ENCODE measurements around the gene PLAC8. TPM values are rescaled to one million over a fixed set of nuclear protein-coding genes. Genes with fewer than 3 reads are reported as not detected.

The PLAC8 gene
- total and polyA plus RNA-seq, 2 of the 13 experiments (the other 11 are each of a cell fraction or from before 2014, with no cell fraction given) = 3.0 to 174 TPM

DNA sequence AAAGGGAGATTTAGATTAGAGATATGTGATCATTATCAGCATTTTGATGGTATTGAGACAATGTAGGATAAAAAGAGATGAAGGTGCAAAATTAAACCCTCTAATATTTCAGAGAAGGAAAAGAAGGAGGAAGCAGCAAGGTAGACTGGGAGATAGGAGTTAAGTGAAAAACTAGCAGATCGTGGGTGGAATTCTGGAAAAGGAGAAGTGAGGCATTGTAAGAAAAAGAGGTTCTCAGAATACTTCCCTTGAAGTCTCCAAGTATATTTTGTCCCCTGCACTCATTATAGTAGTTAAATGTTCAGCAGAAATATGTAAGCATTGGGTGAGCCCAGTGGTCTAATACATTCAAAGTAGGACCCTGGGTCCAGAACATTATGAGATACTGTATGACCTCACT, 49.3 kb downstream of the PLAC8 start (continued):
- TF ChIP-seq ZNF552 (CRISPR knock-in tag; IDR thresholded peaks at IDR 0.05; ENCODE audit: borderline replicate concordance) (no peak), GRHL1 (CRISPR knock-in tag; conservative IDR thresholded peaks at IDR 0.05) (no peak), ZNF136 (CRISPR knock-in tag; IDR thresholded peaks at IDR 0.05; ENCODE audit: low read depth) (no peak), ZNF430 (CRISPR knock-in tag; IDR thresholded peaks at IDR 0.05) (no peak), KMT2A (CRISPR knock-in tag; IDR thresholded peaks at IDR 0.05) (no peak), MZF1 (CRISPR knock-in tag; IDR thresholded peaks at IDR 0.05; ENCODE audit: borderline replicate concordance) (no peak), ZNF484 (CRISPR knock-in tag; IDR thresholded peaks at IDR 0.05; ENCODE audit: borderline replicate concordance, low read depth) (no peak)
- TF ChIP-seq, protein P1, sequence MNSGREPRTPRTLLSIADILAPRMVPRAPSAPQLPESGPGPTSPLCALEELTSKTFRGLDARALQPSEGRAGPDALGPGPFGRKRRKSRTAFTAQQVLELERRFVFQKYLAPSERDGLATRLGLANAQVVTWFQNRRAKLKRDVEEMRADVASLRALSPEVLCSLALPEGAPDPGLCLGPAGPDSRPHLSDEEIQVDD (CRISPR knock-in tag; IDR thresholded peaks at IDR 0.05; ENCODE audit: borderline replicate concordance) = no peak

DNA sequence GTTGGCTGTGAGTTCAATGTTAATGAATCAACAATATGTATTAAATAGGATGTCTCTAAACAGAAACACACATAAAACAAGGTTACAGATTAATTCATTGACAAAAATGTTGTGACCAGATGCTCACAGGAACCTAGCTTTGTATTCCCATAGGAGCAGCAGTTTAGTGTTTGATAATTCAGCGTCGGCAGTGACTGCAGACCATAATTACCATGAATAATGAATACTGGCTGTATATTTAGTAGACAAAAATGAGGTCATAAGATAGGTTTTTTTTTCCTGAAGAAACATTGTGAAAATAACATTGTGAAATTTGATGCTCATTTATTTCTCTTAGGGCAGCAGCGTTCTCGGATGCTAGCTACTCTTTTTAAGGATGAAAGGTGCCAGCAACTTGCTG, 51.8 kb downstream of the PLAC8 start:
- Histone ChIP-seq H4K20me1 (ENCODE audit: insufficient read depth, low read length) (no peaks in the 10 kb centered on the region), H3K27ac (ENCODE audit: extremely low read length, insufficient read depth, low read length) (no peak overlapping the region), H3K4me1 (ENCODE audit: insufficient read depth, low read length) (no peaks in the 10 kb centered on the region), H3K9me3 (ENCODE audit: low read length) (no peaks in the 10 kb centered on the region), H3K79me2 (ENCODE audit: insufficient read depth, low read length) (no peaks in the 10 kb centered on the region), H3K27me3 (ENCODE audit: control insufficient read depth in 1 of 2, insufficient read depth in 2 of 2, low read length in 2 of 2) (no peaks in the 10 kb centered on the region), H2AFZ (ENCODE audit: low read length) (no peak overlapping the region), H3K36me3 (replicated peaks in 1 of 2; ENCODE audit: control insufficient read depth in 1 of 2, insufficient read depth in 2 of 2, low read length in 2 of 2) (peaks cover 10 to 51% of the 10 kb centered on the region in 2 experiments; a peak in 4 of 5 replicates), H3K9ac (ENCODE audit: insufficient read depth, low read depth, low read length) (no peak overlapping the region), H3K4me3 (replicated peaks in 1 of 3; ENCODE audit: insufficient read depth in 1 of 3, low read depth in 2 of 3, low read length in 3 of 3) (no peak overlapping the region), H3K4me2 (ENCODE audit: low read depth, low read length) (no peak overlapping the region)
- 94% methylated on average over 4 of the region's 4 CpGs for WGBS (ENCODE audit: low lambda C conversion rate)
- ATAC-seq (no peak), DNase-seq (ENCODE audit: low spot score) (no peak), FAIRE-seq (no peak)
- TF ChIP-seq, protein P2, sequence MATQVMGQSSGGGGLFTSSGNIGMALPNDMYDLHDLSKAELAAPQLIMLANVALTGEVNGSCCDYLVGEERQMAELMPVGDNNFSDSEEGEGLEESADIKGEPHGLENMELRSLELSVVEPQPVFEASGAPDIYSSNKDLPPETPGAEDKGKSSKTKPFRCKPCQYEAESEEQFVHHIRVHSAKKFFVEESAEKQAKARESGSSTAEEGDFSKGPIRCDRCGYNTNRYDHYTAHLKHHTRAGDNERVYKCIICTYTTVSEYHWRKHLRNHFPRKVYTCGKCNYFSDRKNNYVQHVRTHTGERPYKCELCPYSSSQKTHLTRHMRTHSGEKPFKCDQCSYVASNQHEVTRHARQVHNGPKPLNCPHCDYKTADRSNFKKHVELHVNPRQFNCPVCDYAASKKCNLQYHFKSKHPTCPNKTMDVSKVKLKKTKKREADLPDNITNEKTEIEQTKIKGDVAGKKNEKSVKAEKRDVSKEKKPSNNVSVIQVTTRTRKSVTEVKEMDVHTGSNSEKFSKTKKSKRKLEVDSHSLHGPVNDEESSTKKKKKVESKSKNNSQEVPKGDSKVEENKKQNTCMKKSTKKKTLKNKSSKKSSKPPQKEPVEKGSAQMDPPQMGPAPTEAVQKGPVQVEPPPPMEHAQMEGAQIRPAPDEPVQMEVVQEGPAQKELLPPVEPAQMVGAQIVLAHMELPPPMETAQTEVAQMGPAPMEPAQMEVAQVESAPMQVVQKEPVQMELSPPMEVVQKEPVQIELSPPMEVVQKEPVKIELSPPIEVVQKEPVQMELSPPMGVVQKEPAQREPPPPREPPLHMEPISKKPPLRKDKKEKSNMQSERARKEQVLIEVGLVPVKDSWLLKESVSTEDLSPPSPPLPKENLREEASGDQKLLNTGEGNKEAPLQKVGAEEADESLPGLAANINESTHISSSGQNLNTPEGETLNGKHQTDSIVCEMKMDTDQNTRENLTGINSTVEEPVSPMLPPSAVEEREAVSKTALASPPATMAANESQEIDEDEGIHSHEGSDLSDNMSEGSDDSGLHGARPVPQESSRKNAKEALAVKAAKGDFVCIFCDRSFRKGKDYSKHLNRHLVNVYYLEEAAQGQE (IDR thresholded peaks at IDR 0.05; ENCODE audit: borderline replicate concordance in 1 of 2, low read depth in 1 of 2, low read length in 2 of 2) = no peak
- TF ChIP-seq HMGA1 (CRISPR knock-in tag; conservative IDR thresholded peaks at IDR 0.05) (no peak), ZNF264 (CRISPR knock-in tag; IDR thresholded peaks at IDR 0.05) (no peak), IRF2 (CRISPR knock-in tag; IDR thresholded peaks at IDR 0.05) (no peak), HDAC1 (CRISPR knock-in tag; IDR thresholded peaks at IDR 0.05) (no peak), ARID3A (IDR thresholded peaks at IDR 0.05; ENCODE audit: low read depth, low read length) (no peak), ZNF225 (CRISPR knock-in tag; IDR thresholded peaks at IDR 0.05) (no peak), ZNF234 (CRISPR knock-in tag; conservative IDR thresholded peaks at IDR 0.05) (no peak)
- in situ Hi-C loops (cut with HindIII; ENCODE audit: extremely low pct_ligation_motif_present, low pct_unique_long_range_greater_than_20kb) = no loop called here
- intact Hi-C loops (cut with micrococcal nuclease; ENCODE audit: unreplicated experiment) = no loop called here
- no TSS peak for BruUV-seq (replicated peaks)
- ChIA-PET CTCF (ENCODE audit: low intra/inter-chr PET ratio, low total read pairs) (no interaction called here), POLR2A (no interaction called here)

Data from HepG2 (cell line).